Tibial artery (tissue), 4 donors: ENCODE measurements around the gene SDK1.
A peak's percentile ranks its signal among the peaks of the same experiment; 100 is the strongest.

ENCODE experiments used
- DNase-seq, 2 donors: peaks; one replicate each; pipeline ENCODE4 v3.0.0-alpha.2; 2019
- H3K27ac ChIP-seq, 2 donors: fragments of 200-600 bp; sonication (generic) in 1 of 2; 1 replicate in 1 of 2; 2 replicates in 1 of 2; pipeline ENCODE4 v1.5.1; 2018 to 2019; ENCODE audit warnings: mild to moderate bottlenecking in 1 of 2
- H3K27me3 ChIP-seq, 2 donors: fragments of 200-600 bp; sonication (generic) in 1 of 2; one replicate each; pipeline versions ENCODE4 v1.5.1 to v1.6.0; 2016 to 2019
- H3K36me3 ChIP-seq, 3 donors: fragments of 200-600 bp; sonication (generic) in 2 of 3; one replicate each; pipeline ENCODE4 v1.5.1; 2016 to 2019; ENCODE audit warnings: mild to moderate bottlenecking in 2 of 3
- H3K4me1 ChIP-seq, 4 donors: fragments of 200-600 bp; sonication (generic) in 2 of 4; 1 replicate in 3 of 4; 2 replicates in 1 of 4; pipeline ENCODE4 v1.5.1; 2016 to 2019
- H3K4me3 ChIP-seq, 2 donors: fragments of 200-600 bp; sonication (generic) in 1 of 2; 1 replicate in 1 of 2; 2 replicates in 1 of 2; pipeline ENCODE4 v1.5.1; 2018 to 2019; ENCODE audit warnings: mild to moderate bottlenecking in 2 of 2
- H3K9me3 ChIP-seq, 3 donors: fragments of 200-600 bp; sonication (generic) in 1 of 3; one replicate each; pipeline ENCODE4 v1.5.1; 2016 to 2019
- CTCF ChIP-seq, 2 experiments: fragments of 200-600 bp in 1 of 2; fragments of 450-650 bp in 1 of 2; IDR thresholded peaks; one replicate each; pipeline ENCODE4 v1.5.1; 2017 to 2019; ENCODE audit warnings: antibody characterized with exemption in 2 of 2, mild to moderate bottlenecking in 1 of 2, moderate library complexity in 1 of 2
- intact Hi-C: fragments of 100-400 bp; cut with DNase I; formaldehyde crosslinking; loops from one replicate; pipeline ENCODE4 v1.15.0; 2023; ENCODE audit warnings: low total_unique reads

The SDK1 gene

GRCh38 chr7:3859431-3859830 is 558.4 kb downstream of the SDK1 start:
- DNase-seq = no peak
- no peak overlapping the region for H3K4me3 ChIP-seq
- TF ChIP-seq CTCF (IDR thresholded peaks at IDR 0.05) = no peak

GRCh38 chr7:3860932-3861331 is 559.9 kb downstream of the SDK1 start:
- Histone ChIP-seq H3K27me3 (no peaks in the 10 kb centered on the region), H3K36me3 (no peaks in the 10 kb centered on the region), H3K4me1 (peaks cover 0 to 25% (median 7%) of the 10 kb centered on the region in 4 donors), H3K4me3 (no peak overlapping the region), H3K9me3 (no peaks in the 10 kb centered on the region), H3K27ac (peak overlapping the region in 1 of 2 donors; percentile 1)
- TF ChIP-seq CTCF (IDR thresholded peaks at IDR 0.05) = no peak
- DNase-seq = no peak
- intact Hi-C loops = no loop called here

More at GRCh38 chr7:3859431-3859830, 558.4 kb downstream of the SDK1 start:
- Histone ChIP-seq H3K9me3 (no peaks in the 10 kb centered on the region), H3K27me3 (no peaks in the 10 kb centered on the region), H3K27ac (no peak overlapping the region), H3K4me1 (peaks cover 0 to 25% (median 7%) of the 10 kb centered on the region in 4 donors), H3K36me3 (no peaks in the 10 kb centered on the region)
- intact Hi-C loops = no loop called here

GRCh38 chr7:3861386-3861785 is 560.3 kb downstream of the SDK1 start:
- DNase-seq = no peak
- Histone ChIP-seq H3K27ac (peak overlapping the region in 1 of 2 donors; percentile 32), H3K4me1 (peaks cover 0 to 29% (median 7%) of the 10 kb centered on the region in 4 donors), H3K36me3 (no peaks in the 10 kb centered on the region), H3K9me3 (no peaks in the 10 kb centered on the region), H3K27me3 (no peaks in the 10 kb centered on the region), H3K4me3 (no peak overlapping the region)
- intact Hi-C loops = no loop called here
- TF ChIP-seq CTCF (IDR thresholded peaks at IDR 0.05) = no peak

GRCh38 chr7:3861941-3862340 is 560.9 kb downstream of the SDK1 start:
- Histone ChIP-seq H3K27ac (peak overlapping the region in 1 of 2 donors; percentile 32), H3K27me3 (no peaks in the 10 kb centered on the region), H3K9me3 (no peaks in the 10 kb centered on the region), H3K4me1 (peaks cover 0 to 34% (median 7%) of the 10 kb centered on the region in 4 donors), H3K36me3 (no peaks in the 10 kb centered on the region), H3K4me3 (no peak overlapping the region)
- intact Hi-C loops = no loop called here
- peak; percentile 19 to 26 for TF ChIP-seq CTCF (IDR thresholded peaks at IDR 0.05)
- peak in 1 of 2 donors; percentile 47 for DNase-seq

GRCh38 chr7:3862774-3863173 is 561.7 kb downstream of the SDK1 start:
- Histone ChIP-seq H3K36me3 (no peaks in the 10 kb centered on the region), H3K4me1 (peaks cover 0 to 34% (median 7%) of the 10 kb centered on the region in 4 donors), H3K27me3 (no peaks in the 10 kb centered on the region), H3K9me3 (no peaks in the 10 kb centered on the region), H3K4me3 (no peak overlapping the region), H3K27ac (no peak overlapping the region)
- no peak for TF ChIP-seq CTCF (IDR thresholded peaks at IDR 0.05)
- intact Hi-C loops = no loop called here
- no peak for DNase-seq

GRCh38 chr7:3866277-3866676 is 565.2 kb downstream of the SDK1 start:
- Histone ChIP-seq H3K4me1 (peaks cover 0 to 26% (median 6%) of the 10 kb centered on the region in 4 donors), H3K36me3 (no peaks in the 10 kb centered on the region), H3K4me3 (no peak overlapping the region), H3K9me3 (no peaks in the 10 kb centered on the region), H3K27me3 (no peaks in the 10 kb centered on the region), H3K27ac (no peak overlapping the region)
- no peak for TF ChIP-seq CTCF (IDR thresholded peaks at IDR 0.05)
- DNase-seq = peak in 1 of 2 donors; percentile 34
- intact Hi-C loops = no loop called here
